KOPT-K1 (cell line): ENCODE results near the gene OR6B3.
"Not testable (repeated sequence)": the region's sequence is repeated elsewhere in the genome, so short reads cannot be mapped to it uniquely, and the experiment has no call there.

ENCODE experiments used
- H3K27ac ChIP-seq: fragments of 200-600 bp; sonication (generic); 2 replicates; pipeline ENCODE4 v1.5.1; 2016; ENCODE audit warnings: antibody characterized with exemption, mild to moderate bottlenecking, low read depth, low read length; ENCODE audit not compliant: poor library complexity, severe bottlenecking
- H3K36me3 ChIP-seq: fragments of 200-600 bp; sonication (generic); 2 replicates; pipeline ENCODE4 v1.5.1; 2017; ENCODE audit warnings: antibody characterized with exemption, mild to moderate bottlenecking, low read length, moderate library complexity; ENCODE audit not compliant: insufficient read depth
- H3K9me3 ChIP-seq: fragments of 200-600 bp; sonication (generic); 2 replicates; pipeline ENCODE4 v1.5.1; 2017; ENCODE audit warnings: antibody characterized with exemption, low read length, mild to moderate bottlenecking; ENCODE audit not compliant: insufficient read depth, poor library complexity, severe bottlenecking

OR6B3 gene

DNA sequence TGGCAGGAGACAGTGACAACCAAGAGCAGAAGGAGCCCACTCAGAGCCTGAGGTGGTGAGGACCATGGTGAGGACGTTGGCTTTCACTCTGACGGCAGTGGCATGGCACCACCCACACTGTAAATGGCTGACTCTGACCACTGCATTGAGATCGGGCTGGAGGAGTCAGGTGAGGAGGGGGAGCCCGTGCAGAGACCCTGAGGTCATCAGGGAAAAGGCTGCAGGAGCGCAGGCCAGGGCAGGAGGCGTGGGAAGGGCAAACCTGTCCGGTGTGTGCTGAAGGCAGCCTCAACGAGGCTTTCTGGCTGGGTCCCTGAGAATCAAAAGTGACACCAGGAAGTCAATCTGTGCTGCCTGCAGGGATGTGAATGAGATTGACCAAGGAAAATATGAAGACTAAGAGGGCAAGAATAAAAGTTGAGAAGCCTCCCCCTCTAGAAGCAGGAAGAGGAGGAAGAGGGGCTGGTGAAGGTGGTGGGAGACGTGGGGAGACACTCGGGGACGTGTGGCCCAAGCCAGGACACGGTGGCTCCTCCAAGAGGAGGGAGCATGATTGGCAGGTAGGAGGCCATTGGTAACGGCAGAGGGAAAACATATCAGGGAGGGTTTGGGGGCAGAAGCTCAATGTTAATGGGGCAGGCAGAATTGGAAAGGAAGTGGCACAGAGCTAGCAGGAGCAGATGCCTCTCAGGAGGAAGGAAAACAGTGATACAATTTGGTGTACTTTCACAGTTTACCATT, 2.0 kb upstream of the OR6B3 start:
- H3K27ac ChIP-seq, result no peak overlapping the region
- H3K36me3 ChIP-seq, result no peaks in the 10 kb centered on the region
- H3K9me3 ChIP-seq, result no peaks in the 10 kb centered on the region

DNA sequence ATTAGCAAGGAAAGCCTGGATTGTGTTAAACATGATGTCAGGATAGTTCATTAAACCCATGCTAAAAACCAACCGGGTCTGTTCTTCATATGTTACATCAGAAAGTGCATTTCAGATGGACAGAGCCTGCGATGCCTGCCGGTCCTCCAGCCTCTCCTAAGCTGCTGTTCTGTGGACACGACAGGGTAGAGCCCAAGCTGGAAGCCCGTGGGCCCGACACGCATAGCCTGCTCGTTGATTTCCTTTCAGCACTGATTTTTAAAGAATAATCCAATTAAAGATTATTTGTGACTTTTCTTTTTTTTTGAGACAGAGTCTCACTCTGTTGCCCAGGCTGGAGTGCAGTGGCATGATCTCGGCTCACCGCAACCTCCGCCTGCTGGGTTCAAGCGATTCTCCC, 797 bp downstream of the OR6B3 start:
- H3K9me3 ChIP-seq, result no peaks in the 10 kb centered on the region
- H3K27ac ChIP-seq, result no peak overlapping the region
- H3K36me3 ChIP-seq, result no peaks in the 10 kb centered on the region

- Histone ChIP-seq H3K9me3 (no peaks in the 10 kb centered on the region), H3K27ac (no peak overlapping the region), H3K36me3 (no peaks in the 10 kb centered on the region)
Measured at GRCh38 chr2:240051697-240052096, 1.6 kb downstream of the OR6B3 start.

- no peaks in the 10 kb centered on the region for H3K36me3 ChIP-seq
- no peaks in the 10 kb centered on the region for H3K9me3 ChIP-seq
- H3K27ac ChIP-seq, result no peak overlapping the region
Measured at GRCh38 chr2:240050278-240050677, 3.0 kb downstream of the OR6B3 start.

DNA sequence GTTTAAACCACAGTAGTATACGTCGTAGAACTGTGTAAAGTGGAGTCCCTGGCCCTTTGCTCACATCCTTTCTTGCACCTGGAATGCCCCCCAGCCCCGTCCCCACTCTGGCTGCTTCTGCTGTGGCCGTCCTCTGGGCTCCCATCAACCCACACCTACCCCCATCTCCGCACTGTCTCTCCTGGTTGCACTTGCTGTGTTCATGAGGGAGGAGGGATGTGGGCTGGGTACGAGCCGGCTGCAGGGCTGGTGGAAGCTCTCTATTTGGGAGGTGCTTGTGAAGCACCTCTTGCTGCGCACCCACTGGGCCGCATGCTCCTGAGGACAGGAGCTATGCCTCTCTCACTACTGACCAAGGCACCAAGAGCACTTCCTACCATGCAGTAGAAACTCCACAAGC, 5.1 kb downstream of the OR6B3 start:
- H3K27ac ChIP-seq, result no peak overlapping the region
- H3K9me3 ChIP-seq, result no peaks in the 10 kb centered on the region
- no peaks in the 10 kb centered on the region for H3K36me3 ChIP-seq

DNA sequence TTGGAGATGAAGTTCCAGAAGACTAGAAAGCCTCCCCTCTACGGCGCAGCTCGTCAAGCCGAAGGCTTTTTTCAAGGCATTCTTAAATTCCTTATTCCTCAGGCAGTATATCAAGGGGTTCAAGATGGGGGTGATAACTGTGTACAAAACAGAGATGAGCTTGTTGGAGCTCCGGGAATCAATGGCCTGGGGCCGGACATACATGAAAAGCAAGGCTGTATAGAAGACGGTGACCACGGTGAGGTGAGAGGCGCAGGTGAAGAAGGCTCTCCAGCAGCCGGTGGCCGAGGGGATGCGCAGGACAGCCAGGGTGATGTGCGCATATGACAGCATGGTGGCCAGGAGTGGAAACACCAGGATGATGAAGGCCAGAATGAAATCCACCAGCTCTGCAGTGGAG, 8.2 kb downstream of the OR6B3 start:
- Histone ChIP-seq H3K9me3 (no peaks in the 10 kb centered on the region), H3K36me3 (no peaks in the 10 kb centered on the region), H3K27ac (no peak overlapping the region)

DNA sequence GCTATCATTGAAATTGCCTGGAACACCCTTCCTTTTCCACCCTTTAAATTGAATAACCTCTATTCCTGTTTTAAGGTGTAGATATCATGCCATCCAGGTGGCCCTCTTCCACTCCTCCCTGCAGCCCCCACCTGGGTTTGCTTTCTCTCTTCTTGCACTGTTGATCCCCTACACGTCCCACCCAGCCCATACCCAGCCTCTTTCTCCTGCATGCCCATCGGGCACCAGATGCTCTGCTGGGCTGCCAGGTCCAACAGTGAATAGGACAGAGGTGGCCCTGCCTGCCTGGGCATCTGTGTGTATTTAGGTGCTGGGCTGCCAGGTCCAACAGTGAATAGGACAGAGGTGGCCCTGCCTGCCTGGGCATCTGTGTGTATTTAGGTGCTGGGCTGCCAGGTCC, 9.2 kb downstream of the OR6B3 start:
- not testable (repeated sequence) for H3K36me3 ChIP-seq, H3K9me3 ChIP-seq, H3K27ac ChIP-seq

GRCh38 chr2:240043279-240043989, 9.9 kb downstream of the OR6B3 start:
- H3K36me3 ChIP-seq, result no peaks in the 10 kb centered on the region
- no peak overlapping the region for H3K27ac ChIP-seq
- no peaks in the 10 kb centered on the region for H3K9me3 ChIP-seq

DNA sequence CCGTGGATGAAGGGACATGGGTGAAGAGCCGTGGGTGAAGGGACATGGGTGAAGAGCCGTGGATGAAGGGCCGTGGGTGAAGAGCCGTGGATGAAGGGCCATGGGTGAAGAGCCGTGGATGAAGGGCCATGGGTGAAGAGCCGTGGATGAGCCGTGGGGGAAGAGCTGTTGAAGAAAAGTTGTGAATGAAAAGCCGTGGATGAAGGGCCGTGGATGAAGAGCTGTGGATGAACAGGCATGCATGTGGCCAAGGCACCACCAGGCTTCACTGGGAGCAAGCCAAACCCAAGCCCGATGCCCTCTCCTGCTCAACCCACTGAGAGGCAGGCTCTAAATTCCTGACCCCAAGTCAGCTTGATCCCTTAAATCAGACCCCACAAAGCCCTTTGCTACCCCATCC, 10.6 kb downstream of the OR6B3 start:
- H3K27ac ChIP-seq, result no peak overlapping the region
- H3K36me3 ChIP-seq, result no peaks in the 10 kb centered on the region
- no peaks in the 10 kb centered on the region for H3K9me3 ChIP-seq

- H3K9me3 ChIP-seq, result no peaks in the 10 kb centered on the region
- H3K36me3 ChIP-seq, result no peaks in the 10 kb centered on the region
- no peak overlapping the region for H3K27ac ChIP-seq
Measured at GRCh38 chr2:240041363-240041762, 12.0 kb downstream of the OR6B3 start.

DNA sequence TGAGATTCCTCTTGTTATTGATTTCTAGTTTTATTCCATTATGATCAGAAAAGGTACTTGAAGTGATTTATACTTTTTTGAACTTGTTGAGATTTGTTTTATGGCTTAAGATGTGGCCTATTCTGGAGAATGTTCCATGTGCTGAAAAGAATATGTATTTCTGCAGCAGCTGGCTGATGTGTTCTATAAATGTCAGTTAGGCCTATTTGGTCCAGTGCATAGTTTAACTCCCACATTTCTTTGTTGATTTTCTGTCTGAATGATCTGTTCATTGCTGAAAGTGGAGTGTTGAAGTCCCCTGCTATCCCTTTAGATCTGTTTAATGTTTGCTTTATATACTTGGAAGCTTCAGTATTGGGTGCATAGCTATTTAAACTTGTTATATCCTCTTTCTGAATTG, 16.0 kb downstream of the OR6B3 start:
- no peak overlapping the region for H3K27ac ChIP-seq
- H3K36me3 ChIP-seq, result no peaks in the 10 kb centered on the region
- no peaks in the 10 kb centered on the region for H3K9me3 ChIP-seq

DNA sequence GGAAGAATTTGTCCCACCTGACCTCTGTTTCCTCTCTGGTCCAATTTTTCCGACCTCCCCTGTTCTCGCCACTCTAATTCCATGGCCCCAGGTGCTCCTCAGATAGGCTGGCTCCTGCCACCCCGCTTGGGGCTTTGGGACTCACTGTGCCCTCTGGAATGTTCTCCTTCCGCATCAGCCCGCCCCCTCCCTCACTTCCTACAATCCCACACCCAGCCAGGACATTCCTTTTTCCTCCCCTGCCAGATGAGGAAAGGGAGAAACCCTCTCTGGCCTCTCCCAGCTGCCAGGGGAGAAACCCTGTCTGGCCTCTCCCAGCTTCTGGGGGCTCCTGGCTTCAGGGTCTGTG, 20.0 kb downstream of the OR6B3 start:
- Histone ChIP-seq H3K36me3 (no peaks in the 10 kb centered on the region), H3K27ac (no peak overlapping the region)

GRCh38 chr2:240032406-240033329, 20.7 kb downstream of the OR6B3 start:
- no peaks in the 10 kb centered on the region for H3K9me3 ChIP-seq
- no peak overlapping the region for H3K27ac ChIP-seq
- no peaks in the 10 kb centered on the region for H3K36me3 ChIP-seq

More for the DNA sequence above, 20.0 kb downstream of the OR6B3 start:
- H3K9me3 ChIP-seq, result no peaks in the 10 kb centered on the region

- Histone ChIP-seq H3K36me3 (no peaks in the 10 kb centered on the region), H3K9me3 (no peaks in the 10 kb centered on the region), H3K27ac (no peak within 1 kb of the TSS)
Measured at GRCh38 chr2:240030379-240031094, 22.8 kb downstream of the OR6B3 start, which contains the start of gene OR6B2. Gene OR6B2, minus strand, starts transcription at chr2:240030429. Its CDS starts 0 bp downstream, at chr2:240030429.

DNA sequence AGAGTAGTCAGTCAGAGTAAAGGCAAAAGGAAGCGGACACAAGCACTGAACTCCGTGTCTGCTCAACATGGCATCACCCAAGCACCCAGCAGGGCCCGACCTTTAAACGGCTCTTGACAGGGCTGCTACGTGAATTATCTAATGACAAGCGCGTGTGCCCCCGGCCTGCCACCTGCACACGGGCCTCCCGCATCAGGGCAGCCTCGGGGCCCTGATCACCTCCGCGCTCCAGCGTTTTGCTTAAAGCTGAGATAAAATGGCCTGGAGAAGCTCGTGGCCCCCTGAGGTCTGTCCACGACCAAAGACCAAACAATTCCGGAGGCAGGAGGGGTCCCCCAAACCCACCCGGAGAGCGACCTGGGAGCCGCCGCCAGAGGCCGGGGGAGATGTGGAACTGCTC, 28.6 kb downstream of the OR6B3 start:
- Histone ChIP-seq H3K9me3 (no peaks in the 10 kb centered on the region), H3K27ac (peak overlapping the region; percentile 69), H3K36me3 (peaks cover 21% of the 10 kb centered on the region)
